PFSK-1 (cell line): ENCODE results near the gene PGD. TPM values are rescaled to one million over a fixed set of nuclear protein-coding genes. Genes with fewer than 3 reads are reported as not detected.

ENCODE experiments used
- FOXP2 ChIP-seq: optimal IDR thresholded peaks from 2 replicates; pipeline ENCODE3; 2011; ENCODE audit warnings: borderline replicate concordance, control low read depth, inconsistent platforms; ENCODE audit not compliant: insufficient read depth; ENCODE audit errors: extremely low read length, extremely low read depth
- POLR2AphosphoS5 ChIP-seq: IDR thresholded peaks from 2 replicates; pipeline ENCODE4 v1.6.1; 2012; ENCODE audit warnings: low read depth, mild to moderate bottlenecking, control low read depth, low read length, moderate library complexity
- REST ChIP-seq, 2 experiments: IDR thresholded peaks; 2 replicates each; pipeline versions ENCODE4 v1.6.1 to v1.8.0; 2011 to 2012; ENCODE audit warnings: low read depth in 2 of 2, low read length in 2 of 2, control low read depth in 1 of 2, inconsistent platforms in 1 of 2, mild to moderate bottlenecking in 1 of 2, moderate library complexity in 1 of 2; ENCODE audit not compliant: insufficient read depth in 1 of 2
- SIN3A ChIP-seq: IDR thresholded peaks from 2 replicates; pipeline ENCODE4 v1.6.1; 2012; ENCODE audit warnings: mild to moderate bottlenecking, low read length, moderate library complexity, borderline replicate concordance; ENCODE audit not compliant: insufficient read depth
- TAF1 ChIP-seq: IDR thresholded peaks from 2 replicates; pipeline ENCODE4 v1.6.1; 2012; ENCODE audit warnings: low read length, control low read depth, borderline replicate concordance; ENCODE audit not compliant: insufficient read depth
- polyA plus RNA-seq: library from polyadenylated mRNA; unstranded; fragments of >200 nt; gene quantifications from one replicate; pipeline ENCODE4 v1.2.1, GENCODE V29; 2012; ENCODE audit warnings: low read depth, missing spikeins; ENCODE audit not compliant: insufficient read length

Gene PGD
- 173 TPM for polyA plus RNA-seq

DNA sequence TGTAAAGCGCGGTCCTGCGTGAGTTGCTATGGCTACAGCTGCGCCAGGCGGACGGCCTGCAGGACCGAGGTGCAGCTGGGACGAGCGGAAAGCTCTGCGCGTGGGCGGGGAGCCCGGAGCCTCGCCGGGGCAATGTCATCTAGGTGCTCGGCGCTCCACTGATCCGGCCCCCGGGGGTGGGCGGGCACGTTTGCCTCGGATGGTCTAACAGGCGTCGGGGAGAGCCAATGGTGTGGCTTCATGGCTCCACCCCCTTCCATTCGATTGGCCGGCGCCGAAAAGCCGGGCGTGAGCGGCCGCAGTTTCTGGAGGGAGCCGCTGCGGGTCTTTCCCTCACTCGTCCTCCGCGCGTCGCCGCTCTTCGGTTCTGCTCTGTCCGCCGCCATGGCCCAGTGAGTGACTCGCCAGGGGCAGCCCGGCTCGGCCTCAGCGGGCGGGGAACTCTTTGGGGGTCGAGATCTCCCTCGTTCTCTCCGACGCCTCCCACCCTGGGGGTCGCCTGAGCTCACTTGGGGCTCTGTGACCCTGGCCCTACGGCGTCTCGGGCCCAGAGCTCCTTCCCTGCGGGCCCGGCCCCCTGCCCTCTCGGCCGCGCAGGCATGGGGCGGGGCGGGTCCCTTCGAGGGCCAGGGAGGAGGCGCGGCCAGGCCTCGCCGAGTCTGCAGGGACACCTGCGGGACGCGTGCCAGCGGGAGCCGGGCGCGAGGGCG is at the start of gene PGD:
Gene PGD (plus strand): TSS at position 331 of the 710 bp plus-strand sequence. CDS start 54 bp downstream, at position 385.
- TF ChIP-seq TAF1 (0 out of 2 replicates have a peak, but pooled peaks have one; percentile 64), FOXP2 (peak; percentile 7), REST (IDR thresholded peaks at IDR 0.05; ENCODE audit: insufficient read depth in 1 of 2, low read depth in 2 of 2, low read length in 2 of 2) (no peak), SIN3A (peak; percentile 64; the same call in 1 of the 2 replicates), POLR2AphosphoS5 (peak; percentile 80; the same call in 1 of the 2 replicates)

- TF ChIP-seq FOXP2 (no peak), REST (IDR thresholded peaks at IDR 0.05; ENCODE audit: insufficient read depth in 1 of 2, low read depth in 2 of 2, low read length in 2 of 2) (no peak), TAF1 (no peak), SIN3A (no peak), POLR2AphosphoS5 (no peak)
These were observed 45.6 kb upstream of the PGD start for GRCh38 chr1:10353282-10353681.

DNA sequence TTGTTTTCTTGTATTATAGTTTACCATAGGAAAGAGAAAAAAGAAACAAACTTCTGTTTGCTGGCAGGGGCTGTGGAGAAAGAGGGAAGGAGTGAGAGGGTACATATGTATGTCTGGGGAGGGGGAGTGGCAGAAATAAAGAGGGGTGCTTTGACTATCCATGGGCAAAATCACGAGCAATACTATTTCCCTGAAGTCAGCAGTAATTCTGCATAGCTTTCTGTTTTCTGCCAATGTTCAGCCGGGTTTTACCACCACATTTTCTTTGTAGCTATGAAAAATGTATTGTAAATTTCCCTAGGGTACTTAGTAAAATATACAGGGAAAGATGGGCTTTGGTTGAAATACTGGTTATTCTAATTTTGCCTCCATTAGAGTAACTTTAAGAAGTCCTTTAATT is 45.2 kb upstream of the PGD start:
- TF ChIP-seq POLR2AphosphoS5 (no peak), FOXP2 (no peak), SIN3A (no peak), TAF1 (no peak), REST (IDR thresholded peaks at IDR 0.05; ENCODE audit: insufficient read depth in 1 of 2, low read depth in 2 of 2, low read length in 2 of 2) (no peak)

DNA sequence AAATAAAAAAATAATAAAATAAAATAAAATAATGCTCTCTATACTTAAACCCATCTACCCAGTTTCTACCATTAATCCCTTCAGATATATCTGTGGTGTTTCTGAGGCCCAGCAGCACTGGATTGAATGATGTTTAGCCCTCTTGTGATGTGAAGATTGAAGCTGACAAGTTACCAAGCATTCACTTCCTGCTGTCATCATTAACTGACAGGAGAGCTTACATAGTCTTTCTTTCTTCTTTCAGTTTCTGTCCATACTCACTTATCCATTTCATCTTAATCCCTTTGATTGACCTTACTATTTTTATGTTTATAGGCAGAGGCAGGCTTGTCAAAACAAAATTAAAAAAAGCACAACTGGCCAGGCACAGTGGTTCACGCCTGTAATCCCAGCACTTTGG is 38.8 kb upstream of the PGD start:
- TF ChIP-seq REST (IDR thresholded peaks at IDR 0.05; ENCODE audit: insufficient read depth in 1 of 2, low read depth in 2 of 2, low read length in 2 of 2) (no peak), SIN3A (no peak), TAF1 (no peak), FOXP2 (no peak), POLR2AphosphoS5 (no peak)
